Activated T-helper 2 cell treated with anti-CD3 and anti-CD28 coated beads, Interferon-gamma antibody, Interleukin-2, Interleukin-4, amounts not matched to agents 10 μg/mL and 5 μg/mL and 100 μg/mL, durations not matched to agents 14 hours and 24 hours and 36 hours (primary cell): ENCODE measurements around the gene ESYT3. TPM values are rescaled to one million over a fixed set of nuclear protein-coding genes. Genes with fewer than 3 reads are reported as not detected.

Source experiments
- DNase-seq: peaks from one replicate; pipeline ENCODE4 v3.0.0; 2021; ENCODE audit warnings: low spot score
- H3K27ac Mint-ChIP-seq: one replicate; pipeline ENCODE4 v1.8.0; 2021; ENCODE audit warnings: mixed read lengths
- H3K27me3 Mint-ChIP-seq: one replicate; pipeline ENCODE4 v1.8.0; 2021; ENCODE audit warnings: low read depth, mixed read lengths
- H3K36me3 Mint-ChIP-seq: one replicate; pipeline ENCODE4 v1.8.0; 2021; ENCODE audit warnings: low read depth, mixed read lengths
- H3K4me1 Mint-ChIP-seq: one replicate; pipeline ENCODE4 v1.8.0; 2021; ENCODE audit warnings: low read depth, mixed read lengths
- H3K4me3 Mint-ChIP-seq: one replicate; pipeline ENCODE4 v1.8.0; 2021; ENCODE audit warnings: low read depth, mild to moderate bottlenecking, moderate library complexity, mixed read lengths
- H3K9me3 Mint-ChIP-seq: one replicate; pipeline ENCODE4 v1.8.0; 2021; ENCODE audit warnings: mixed read lengths
- intact Hi-C: fragments of 100-400 bp; cut with micrococcal nuclease; formaldehyde crosslinking; loops from one replicate; pipeline ENCODE4 v1.15.1; 2023
- total RNA-seq: library from RNA; stranded (reverse); gene quantifications from 2 replicates; pipeline ENCODE4 v1.2.3, GENCODE V29; 2022

ESYT3 gene
- total RNA-seq, 1 donor from 2014 or later = 0.32 TPM

- Mint-ChIP-seq H3K27ac (no peak overlapping the region), H3K36me3 (no peaks in the 10 kb centered on the region)
- intact Hi-C loops = loop anchor here (10.0 kb wide), 1 partner anchor 255 kb away; the partner anchor contains the start of gene ARMC8
These were observed 5.2 kb downstream of the ESYT3 start for GRCh38 chr3:138439646-138440045.

GRCh38 chr3:138440121-138440521, 5.7 kb downstream of the ESYT3 start:
- no peak for DNase-seq
- intact Hi-C loops = no loop called here
- H3K9me3 Mint-ChIP-seq = no peaks in the 10 kb centered on the region
- no peak overlapping the region for H3K27ac Mint-ChIP-seq
- no peaks in the 10 kb centered on the region for H3K4me1 Mint-ChIP-seq
- no peak overlapping the region for H3K4me3 Mint-ChIP-seq
- peaks cover 29% of the 10 kb centered on the region for H3K27me3 Mint-ChIP-seq
- H3K36me3 Mint-ChIP-seq = no peaks in the 10 kb centered on the region

More at GRCh38 chr3:138439646-138440045, 5.2 kb downstream of the ESYT3 start:
- Mint-ChIP-seq H3K27me3 (peaks cover 29% of the 10 kb centered on the region), H3K9me3 (no peaks in the 10 kb centered on the region), H3K4me3 (no peak overlapping the region), H3K4me1 (no peaks in the 10 kb centered on the region)
- DNase-seq = no peak

DNA sequence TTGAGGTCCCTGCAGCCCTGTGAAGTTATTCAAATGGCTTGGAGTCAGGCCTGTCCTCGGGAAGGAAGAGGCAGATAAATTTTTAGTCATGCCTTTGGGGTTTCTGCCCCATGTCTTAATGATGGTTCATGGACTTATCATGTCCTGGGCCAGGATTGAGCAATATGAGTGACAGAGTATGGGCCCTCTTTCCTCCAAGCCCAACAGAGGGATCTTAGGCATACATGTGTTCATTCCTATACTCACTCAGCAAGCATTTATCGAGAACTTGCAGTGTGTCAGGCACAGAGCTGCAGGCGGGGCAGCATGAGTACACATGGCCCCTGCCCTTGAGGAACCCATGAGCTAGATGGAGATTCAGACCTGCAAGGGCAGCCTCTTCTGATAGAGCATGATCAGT, 6.2 kb downstream of the ESYT3 start:
- Mint-ChIP-seq H3K27ac (no peak overlapping the region), H3K4me3 (no peak overlapping the region), H3K4me1 (no peaks in the 10 kb centered on the region), H3K27me3 (peaks cover 29% of the 10 kb centered on the region), H3K36me3 (no peaks in the 10 kb centered on the region), H3K9me3 (no peaks in the 10 kb centered on the region)
- no peak for DNase-seq
- intact Hi-C loops = no loop called here

GRCh38 chr3:138441256-138441655, 6.8 kb downstream of the ESYT3 start:
- H3K4me3 Mint-ChIP-seq = no peak overlapping the region
- no peaks in the 10 kb centered on the region for H3K9me3 Mint-ChIP-seq
- no peak overlapping the region for H3K27ac Mint-ChIP-seq
- H3K36me3 Mint-ChIP-seq = no peaks in the 10 kb centered on the region
- intact Hi-C loops = no loop called here
- peaks cover 22% of the 10 kb centered on the region for H3K27me3 Mint-ChIP-seq
- no peak for DNase-seq
- H3K4me1 Mint-ChIP-seq = no peaks in the 10 kb centered on the region

DNA sequence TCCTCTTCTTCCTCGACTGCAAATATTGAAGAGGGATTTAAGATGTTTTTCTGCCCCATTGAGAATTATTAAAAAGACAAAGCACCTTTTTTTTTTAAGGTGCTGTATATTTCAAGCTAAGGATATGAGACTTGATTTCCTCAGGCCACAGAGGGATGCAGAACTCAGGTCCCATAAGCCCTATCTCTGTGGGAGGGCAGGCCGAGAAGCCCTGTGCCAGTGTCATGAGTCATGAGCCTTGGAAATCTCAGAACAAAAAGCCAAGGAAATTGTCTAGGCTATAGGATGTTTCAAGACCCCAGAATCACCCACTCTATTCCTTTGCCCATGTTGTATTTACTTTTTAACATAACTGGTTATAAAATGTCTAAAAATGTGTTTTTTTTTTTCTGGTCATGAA, 7.3 kb downstream of the ESYT3 start:
- H3K4me3 Mint-ChIP-seq = no peak overlapping the region
- H3K27ac Mint-ChIP-seq = no peak overlapping the region
- no peak for DNase-seq
- H3K9me3 Mint-ChIP-seq = no peaks in the 10 kb centered on the region
- H3K36me3 Mint-ChIP-seq = no peaks in the 10 kb centered on the region
- H3K27me3 Mint-ChIP-seq = peaks cover 17% of the 10 kb centered on the region
- H3K4me1 Mint-ChIP-seq = no peaks in the 10 kb centered on the region
- intact Hi-C loops = no loop called here

DNA sequence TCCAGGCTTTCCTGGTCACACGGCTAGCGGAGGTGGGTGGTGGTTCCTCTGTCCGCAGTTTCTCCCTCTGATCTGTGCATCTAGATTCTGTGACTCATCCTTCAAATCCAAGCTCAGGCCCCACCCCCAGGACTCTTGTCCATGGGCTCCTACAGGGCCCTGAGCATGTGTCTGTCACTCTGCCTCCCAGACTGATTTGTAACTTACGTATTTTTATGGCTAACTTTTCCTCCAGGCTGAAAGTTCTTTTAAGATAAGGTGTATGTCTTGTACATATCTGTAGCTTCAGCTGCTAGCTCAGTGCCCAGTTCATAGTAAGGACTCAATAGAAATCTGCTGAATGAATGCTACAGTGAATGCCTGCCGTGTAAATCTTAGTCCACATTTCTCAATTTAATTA, 8.0 kb downstream of the ESYT3 start:
- peaks cover 11% of the 10 kb centered on the region for H3K27me3 Mint-ChIP-seq
- DNase-seq = no peak
- H3K27ac Mint-ChIP-seq = no peak overlapping the region
- intact Hi-C loops = no loop called here
- no peaks in the 10 kb centered on the region for H3K4me1 Mint-ChIP-seq
- no peaks in the 10 kb centered on the region for H3K36me3 Mint-ChIP-seq
- H3K9me3 Mint-ChIP-seq = no peaks in the 10 kb centered on the region
- no peak overlapping the region for H3K4me3 Mint-ChIP-seq

GRCh38 chr3:138443091-138443490, 8.7 kb downstream of the ESYT3 start:
- intact Hi-C loops = no loop called here
- H3K27ac Mint-ChIP-seq = no peak overlapping the region
- no peak overlapping the region for H3K4me3 Mint-ChIP-seq
- H3K27me3 Mint-ChIP-seq = peaks cover 8% of the 10 kb centered on the region
- no peak for DNase-seq
- H3K9me3 Mint-ChIP-seq = no peaks in the 10 kb centered on the region
- no peaks in the 10 kb centered on the region for H3K36me3 Mint-ChIP-seq
- H3K4me1 Mint-ChIP-seq = no peaks in the 10 kb centered on the region

DNA sequence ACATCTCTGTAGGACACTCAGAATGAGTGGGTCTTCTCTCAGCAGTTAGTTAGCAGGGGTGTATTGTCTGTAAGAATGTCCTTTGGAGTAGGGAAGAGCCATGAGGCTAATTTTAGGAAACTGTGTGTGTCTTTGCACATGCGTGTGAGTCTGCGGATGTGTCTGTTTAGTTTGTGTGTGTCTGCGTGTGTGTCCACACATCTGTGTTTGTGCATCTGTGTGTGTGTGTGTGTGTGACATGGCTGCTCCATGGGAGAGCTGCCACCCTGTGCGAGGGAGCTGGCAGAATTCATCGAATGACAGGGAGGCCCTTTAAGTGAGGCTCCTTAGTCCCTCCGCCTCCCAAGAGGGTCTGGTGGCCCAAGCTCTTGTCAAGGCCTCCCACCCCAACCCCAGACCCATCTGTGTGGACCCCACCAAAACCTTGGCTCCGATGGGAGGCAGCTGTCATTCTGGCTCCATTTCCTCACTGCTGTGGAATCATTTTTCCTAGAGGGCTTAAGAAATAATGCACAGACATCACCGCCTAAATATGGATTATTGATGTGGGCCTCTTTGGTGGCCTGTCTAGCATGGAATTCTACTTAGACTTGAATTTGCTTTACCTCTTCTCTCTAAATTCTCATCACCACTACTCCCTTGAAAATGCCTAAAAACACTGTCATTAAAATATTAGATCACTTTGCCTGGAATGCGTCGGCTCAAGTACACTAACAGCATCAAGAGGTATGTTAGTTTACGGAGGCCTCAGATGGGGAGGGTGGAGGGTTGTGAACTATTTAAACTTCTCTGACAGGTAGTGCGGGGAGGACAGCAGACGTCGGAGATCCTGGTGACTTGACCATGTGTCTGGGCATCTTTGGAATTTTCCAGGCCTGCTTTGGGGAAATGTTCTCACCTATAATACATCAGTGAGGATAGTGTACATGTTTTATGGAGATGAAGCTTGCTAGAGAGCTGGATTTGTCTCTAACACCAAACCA, 9.4 kb downstream of the ESYT3 start:
- H3K9me3 Mint-ChIP-seq = no peaks in the 10 kb centered on the region
- DNase-seq = no peak

GRCh38 chr3:138445236-138445635, 10.8 kb downstream of the ESYT3 start:
- H3K9me3 Mint-ChIP-seq = no peaks in the 10 kb centered on the region
- intact Hi-C loops = no loop called here
- no peak overlapping the region for H3K27ac Mint-ChIP-seq
- H3K4me3 Mint-ChIP-seq = no peak overlapping the region
- no peaks in the 10 kb centered on the region for H3K4me1 Mint-ChIP-seq
- DNase-seq = no peak
- H3K36me3 Mint-ChIP-seq = no peaks in the 10 kb centered on the region
- H3K27me3 Mint-ChIP-seq = peaks cover 6% of the 10 kb centered on the region

More for the DNA sequence above, 9.4 kb downstream of the ESYT3 start:
- peaks cover 10% of the 10 kb centered on the region for H3K27me3 Mint-ChIP-seq
- intact Hi-C loops = no loop called here
- no peaks in the 10 kb centered on the region for H3K36me3 Mint-ChIP-seq
- H3K27ac Mint-ChIP-seq = no peak overlapping the region
- H3K4me1 Mint-ChIP-seq = no peaks in the 10 kb centered on the region
- no peak overlapping the region for H3K4me3 Mint-ChIP-seq

DNA sequence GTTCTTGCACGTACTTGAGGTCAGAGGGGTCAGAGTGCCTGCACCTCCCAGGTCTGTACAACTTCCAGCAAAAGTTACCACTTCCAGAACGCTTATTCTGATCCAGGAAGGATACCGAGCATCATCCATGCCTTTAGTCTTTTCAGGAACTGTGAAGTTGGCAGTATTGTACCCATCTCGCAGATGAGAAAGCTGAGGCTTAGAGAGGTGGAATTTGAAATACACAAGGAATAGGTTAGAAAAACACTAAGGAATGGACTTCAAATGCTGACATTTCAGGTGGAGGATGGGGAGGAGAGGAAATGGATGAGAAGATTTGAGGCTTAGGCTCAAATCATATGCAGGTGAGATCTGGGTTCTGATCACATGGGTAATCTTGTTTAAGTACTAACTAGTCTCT, 11.2 kb downstream of the ESYT3 start:
- intact Hi-C loops = no loop called here
- Mint-ChIP-seq H3K4me1 (no peaks in the 10 kb centered on the region), H3K27ac (no peak overlapping the region)

GRCh38 chr3:138448631-138449030, 14.2 kb downstream of the ESYT3 start:
- no peaks in the 10 kb centered on the region for H3K9me3 Mint-ChIP-seq
- H3K27ac Mint-ChIP-seq = no peak overlapping the region
- H3K36me3 Mint-ChIP-seq = no peaks in the 10 kb centered on the region
- no peak overlapping the region for H3K4me3 Mint-ChIP-seq
- peaks cover 4% of the 10 kb centered on the region for H3K27me3 Mint-ChIP-seq
- no peaks in the 10 kb centered on the region for H3K4me1 Mint-ChIP-seq
- DNase-seq = no peak
- intact Hi-C loops = no loop called here

More for the DNA sequence above, 11.2 kb downstream of the ESYT3 start:
- Mint-ChIP-seq H3K27me3 (peaks cover 6% of the 10 kb centered on the region), H3K36me3 (no peaks in the 10 kb centered on the region), H3K4me3 (no peak overlapping the region), H3K9me3 (no peaks in the 10 kb centered on the region)
- DNase-seq = no peak

- DNase-seq = no peak
- Mint-ChIP-seq H3K9me3 (no peaks in the 10 kb centered on the region), H3K27me3 (peaks cover 4% of the 10 kb centered on the region), H3K36me3 (no peaks in the 10 kb centered on the region), H3K4me3 (no peak overlapping the region), H3K4me1 (no peaks in the 10 kb centered on the region), H3K27ac (no peak overlapping the region)
- intact Hi-C loops = no loop called here
These were observed 15.1 kb downstream of the ESYT3 start for GRCh38 chr3:138449490-138449889.

- H3K27ac Mint-ChIP-seq = no peak overlapping the region
- H3K9me3 Mint-ChIP-seq = no peaks in the 10 kb centered on the region
- intact Hi-C loops = no loop called here
- H3K27me3 Mint-ChIP-seq = peaks cover 4% of the 10 kb centered on the region
- DNase-seq = no peak
- no peaks in the 10 kb centered on the region for H3K36me3 Mint-ChIP-seq
- no peak overlapping the region for H3K4me3 Mint-ChIP-seq
- no peaks in the 10 kb centered on the region for H3K4me1 Mint-ChIP-seq
These were observed 15.8 kb downstream of the ESYT3 start for GRCh38 chr3:138450181-138450580.
